Measurements from ENCODE around the gene BPTF.
A peak's percentile ranks its signal among the peaks of the same experiment; 100 is the strongest.
"Not testable (repeated sequence)": the region's sequence is repeated elsewhere in the genome, so short reads cannot be mapped to it uniquely, and the experiment has no call there.

BPTF gene

GRCh38 chr17:67819722-67820121 lies 5.6 kb upstream of the BPTF start:
- H3K27ac ChIP-seq: no peak overlapping the region
- H3K27me3 ChIP-seq (ENCODE audit: insufficient read depth, low read depth, severe bottlenecking): no peaks in the 10 kb centered on the region
- H3K4me3 ChIP-seq (ENCODE audit: low read depth, low read length): no peak overlapping the region
- no peaks in the 10 kb centered on the region for H3K9me3 ChIP-seq (ENCODE audit: severe bottlenecking)
- TF ChIP-seq CTCF (IDR thresholded peaks at IDR 0.05; ENCODE audit: low read depth, low read length): no peak
- H3K36me3 ChIP-seq: no peaks in the 10 kb centered on the region
- no peak for DNase-seq

DNA sequence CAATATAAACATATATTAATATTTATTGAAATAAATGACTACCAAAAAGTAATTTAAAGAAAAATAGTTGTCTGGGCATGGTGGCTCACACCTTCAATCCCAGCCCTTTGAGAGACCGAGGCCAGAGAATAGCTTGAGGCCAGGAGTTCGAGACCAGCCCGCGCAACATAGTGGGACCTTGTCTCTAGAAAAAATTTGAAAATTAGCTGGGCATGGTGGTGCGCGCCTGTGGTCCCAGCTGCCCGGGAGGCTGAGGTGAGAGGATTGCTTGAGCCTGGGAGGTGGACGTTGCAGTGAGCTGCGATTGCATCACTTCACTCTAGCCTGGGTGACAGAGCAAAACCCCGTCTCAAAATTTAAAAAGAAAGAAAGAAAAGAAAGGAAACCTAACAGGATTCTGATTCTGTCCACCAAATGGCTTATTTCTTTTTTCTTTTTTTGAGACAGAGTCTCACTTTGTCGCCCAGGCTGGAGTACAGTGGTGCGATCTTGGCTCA lies 3.4 kb upstream of the BPTF start:
- Histone ChIP-seq H3K9me3 (ENCODE audit: severe bottlenecking) (no peaks in the 10 kb centered on the region), H3K4me3 (ENCODE audit: low read depth, low read length) (no peak overlapping the region), H3K27ac (no peak overlapping the region), H3K36me3 (peaks cover under 1% of the 10 kb centered on the region; the same call in 1 of the 2 replicates), H3K27me3 (ENCODE audit: insufficient read depth, low read depth, severe bottlenecking) (no peaks in the 10 kb centered on the region)
- no peak for TF ChIP-seq CTCF (IDR thresholded peaks at IDR 0.05; ENCODE audit: low read depth, low read length)
- DNase-seq: no peak

GRCh38 chr17:67825627-67826601 lies 611 bp downstream of the BPTF start:
- not testable (repeated sequence) for H3K27me3 ChIP-seq (ENCODE audit: insufficient read depth, low read depth, severe bottlenecking); H3K9me3 ChIP-seq (ENCODE audit: severe bottlenecking)
- H3K36me3 ChIP-seq: peaks cover 12% of the 10 kb centered on the region
- DNase-seq: peak; percentile 42
- peak overlapping the region; percentile 97 for H3K4me3 ChIP-seq (ENCODE audit: low read depth, low read length)
- peak overlapping the region; percentile 81 for H3K27ac ChIP-seq

DNA sequence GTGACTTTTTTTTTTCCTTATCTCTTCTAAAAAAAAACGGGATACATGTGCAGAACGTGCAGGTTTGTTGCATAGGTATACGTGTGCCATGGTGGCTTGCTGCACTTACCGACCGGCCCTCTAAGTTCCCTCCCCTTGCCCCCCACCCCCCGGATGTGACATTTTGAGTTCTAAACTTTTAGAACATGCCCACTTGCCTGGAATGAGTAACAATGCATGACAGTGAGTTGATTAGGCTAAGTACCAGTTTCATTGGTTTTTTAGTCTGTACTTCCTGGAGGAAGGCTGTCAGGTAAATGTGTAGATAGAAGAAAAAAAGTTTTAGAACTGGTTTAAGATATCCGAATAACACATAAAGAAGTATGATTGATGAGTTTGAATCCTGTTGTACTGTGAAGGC lies 4.0 kb downstream of the BPTF start:
- H3K9me3 ChIP-seq (ENCODE audit: severe bottlenecking): no peaks in the 10 kb centered on the region
- H3K36me3 ChIP-seq: peaks cover 16% of the 10 kb centered on the region
- H3K4me3 ChIP-seq (ENCODE audit: low read depth, low read length): no peak overlapping the region
- no peak for DNase-seq
- TF ChIP-seq CTCF (IDR thresholded peaks at IDR 0.05; ENCODE audit: low read depth, low read length): no peak
- no peak overlapping the region for H3K27ac ChIP-seq
- no peaks in the 10 kb centered on the region for H3K27me3 ChIP-seq (ENCODE audit: insufficient read depth, low read depth, severe bottlenecking)

GRCh38 chr17:67830440-67830839 lies 5.1 kb downstream of the BPTF start:
- no peaks in the 10 kb centered on the region for H3K9me3 ChIP-seq (ENCODE audit: severe bottlenecking)
- H3K27ac ChIP-seq: no peak overlapping the region
- TF ChIP-seq CTCF (IDR thresholded peaks at IDR 0.05; ENCODE audit: low read depth, low read length): no peak
- H3K4me3 ChIP-seq (ENCODE audit: low read depth, low read length): no peak overlapping the region
- H3K27me3 ChIP-seq (ENCODE audit: insufficient read depth, low read depth, severe bottlenecking): no peaks in the 10 kb centered on the region
- peaks cover 16% of the 10 kb centered on the region for H3K36me3 ChIP-seq
- DNase-seq: no peak

DNA sequence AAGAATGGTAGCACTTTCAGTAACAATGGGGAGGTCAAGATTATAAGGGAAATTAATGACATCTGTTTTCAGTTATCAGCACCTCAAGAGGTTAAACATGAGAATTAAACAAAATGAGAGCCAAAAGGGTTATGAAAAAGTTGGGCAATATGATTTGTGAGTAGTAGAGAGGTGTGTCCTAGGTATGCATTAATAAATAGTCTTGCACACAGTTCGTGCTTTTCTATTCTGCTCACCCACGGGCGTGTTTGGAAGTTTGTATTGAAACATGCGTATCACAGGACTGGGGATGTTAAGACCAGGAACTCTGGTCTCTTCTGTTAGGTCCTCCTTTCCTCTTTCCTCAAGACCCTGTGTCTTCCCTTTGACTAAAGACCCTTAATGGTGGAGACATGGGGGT lies 6.0 kb downstream of the BPTF start:
- no peaks in the 10 kb centered on the region for H3K9me3 ChIP-seq (ENCODE audit: severe bottlenecking)
- H3K36me3 ChIP-seq: peaks cover 16% of the 10 kb centered on the region
- no peaks in the 10 kb centered on the region for H3K27me3 ChIP-seq (ENCODE audit: insufficient read depth, low read depth, severe bottlenecking)
- no peak for TF ChIP-seq CTCF (IDR thresholded peaks at IDR 0.05; ENCODE audit: low read depth, low read length)
- no peak for DNase-seq
- no peak overlapping the region for H3K27ac ChIP-seq
- no peak overlapping the region for H3K4me3 ChIP-seq (ENCODE audit: low read depth, low read length)

All from WERI-Rb-1 (cell line).